Caco-2 (cell line): ENCODE results near the gene PHLDA2. TPM values are rescaled to one million over a fixed set of nuclear protein-coding genes. Genes with fewer than 3 reads are reported as not detected.

Source experiments
- BruUV-seq: library from RNA; stranded (reverse); fragments of 400-500 nt; replicated peaks from 2 replicates; lab custom pipeline; 2021; lab: Mats Ljungman, UMichigan
- CTCF ChIA-PET: fragments of 300-600 bp; sonication (Branson Sonifier 250); formaldehyde crosslinking; loops from one replicate; lab custom pipeline; 2022; ENCODE audit warnings: antibody characterized with exemption; lab: Charles Lee
- POLR2A ChIA-PET: fragments of 300-600 bp; sonication (Branson Sonifier 250); formaldehyde crosslinking; loops from one replicate; lab custom pipeline; 2022; ENCODE audit warnings: antibody characterized with exemption; lab: Charles Lee
- DNase-seq, 2 experiments: peaks; one replicate each; pipeline versions ENCODE4 v3.0.0 to v3.0.0-alpha.2; 2020 to 2022
- H3K27me3 ChIP-seq: replicated peaks from 2 replicates; pipeline ENCODE4 v1.6.0; 2011; ENCODE audit warnings: low read length; ENCODE audit not compliant: control insufficient read depth, insufficient read depth
- H3K36me3 ChIP-seq: 2 replicates; pipeline ENCODE4 v1.5.1; 2011; ENCODE audit warnings: low read length; ENCODE audit not compliant: control insufficient read depth, insufficient read depth
- H3K4me1 ChIP-seq: fragments of 250-450 bp; sonication (Bioruptor Pico); 2 replicates; pipeline ENCODE4 v1.5.1; 2020; ENCODE audit warnings: mild to moderate bottlenecking
- H3K4me3 ChIP-seq: 2 replicates; pipeline ENCODE4 v1.5.1; 2011; ENCODE audit warnings: low read depth, mild to moderate bottlenecking, control low read depth, low read length
- H3K9me3 ChIP-seq: fragments of 250-450 bp; sonication (Bioruptor Pico); 2 replicates; pipeline ENCODE4 v1.5.1; 2020; ENCODE audit warnings: mild to moderate bottlenecking, moderate library complexity
- H3K27ac Mint-ChIP-seq: one replicate; pipeline ENCODE4 v1.8.0; 2022; ENCODE audit warnings: mixed read lengths; ENCODE audit not compliant: unreplicated experiment
- H3K27me3 Mint-ChIP-seq: one replicate; pipeline ENCODE4 v1.8.0; 2022; ENCODE audit warnings: mixed read lengths; ENCODE audit not compliant: insufficient read depth, unreplicated experiment
- H3K36me3 Mint-ChIP-seq: one replicate; pipeline ENCODE4 v1.8.0; 2022; ENCODE audit warnings: mild to moderate bottlenecking, mixed read lengths; ENCODE audit not compliant: insufficient read depth, unreplicated experiment
- H3K4me1 Mint-ChIP-seq: one replicate; pipeline ENCODE4 v1.8.0; 2022; ENCODE audit warnings: low read depth, mixed read lengths; ENCODE audit not compliant: unreplicated experiment
- H3K4me3 Mint-ChIP-seq: one replicate; pipeline ENCODE4 v1.8.0; 2022; ENCODE audit warnings: mild to moderate bottlenecking, moderate library complexity, mixed read lengths; ENCODE audit not compliant: unreplicated experiment
- H3K9me3 Mint-ChIP-seq: one replicate; pipeline ENCODE4 v1.8.0; 2022; ENCODE audit warnings: mixed read lengths; ENCODE audit not compliant: unreplicated experiment
- intact Hi-C: fragments of 100-400 bp; cut with micrococcal nuclease; formaldehyde crosslinking; loops from one replicate; pipeline ENCODE4 v1.10.0; 2022; ENCODE audit not compliant: unreplicated experiment
- total RNA-seq: library from RNA; stranded (reverse); gene quantifications from 2 replicates; pipeline ENCODE4 v1.2.3, GENCODE V29; 2022
- TF ChIP-seq, protein P1 (sequence below), 2 experiments: fragments of 200-600 bp in 1 of 2; IDR thresholded peaks; 1 replicate in 1 of 2; 2 replicates in 1 of 2; pipeline versions ENCODE4 v1.5.1 to v1.8.0; 2011 to 2022; ENCODE audit warnings: antibody characterized with exemption in 1 of 2, control low read depth in 1 of 2, inconsistent platforms in 1 of 2, low read depth in 1 of 2, low read length in 1 of 2, mild to moderate bottlenecking in 1 of 2, moderate library complexity in 1 of 2; ENCODE audit not compliant: insufficient read depth in 1 of 2, severe bottlenecking in 1 of 2, unreplicated experiment in 1 of 2

The PHLDA2 gene
- total RNA-seq, 1 experiment from 2014 or later, result 19.1 TPM

DNA sequence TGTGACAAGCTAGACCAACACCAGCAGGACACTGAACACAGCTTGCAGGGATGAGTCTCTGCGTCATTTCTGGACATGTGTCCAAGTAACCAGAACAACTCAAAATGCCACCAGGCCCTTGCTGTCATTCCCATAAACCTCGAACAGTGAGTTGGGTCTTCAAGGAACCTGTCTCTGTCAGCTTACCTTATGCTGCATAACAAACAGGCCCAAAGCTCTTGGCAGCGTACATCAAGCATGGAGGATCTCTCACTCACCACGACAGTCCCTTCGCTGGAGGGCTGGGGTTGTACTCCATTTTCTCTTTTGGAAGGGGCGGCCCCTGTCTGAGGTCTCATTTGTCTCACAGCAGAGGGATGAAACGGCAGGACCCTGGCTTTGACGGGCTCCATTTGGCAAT is 50.4 kb downstream of the PHLDA2 start:
- BruUV-seq, result no TSS peak
- no peak overlapping the region for H3K4me3 ChIP-seq
- no peaks in the 10 kb centered on the region for H3K9me3 ChIP-seq
- Mint-ChIP-seq H3K27ac (no peak overlapping the region), H3K9me3 (no peaks in the 10 kb centered on the region), H3K4me3 (no peak overlapping the region), H3K36me3 (no peaks in the 10 kb centered on the region), H3K27me3 (peaks cover 8% of the 10 kb centered on the region), H3K4me1 (no peaks in the 10 kb centered on the region)
- no peaks in the 10 kb centered on the region for H3K4me1 ChIP-seq
- intact Hi-C loops, result no loop called here
- CTCF ChIA-PET, result no interaction called here
- TF ChIP-seq, protein P1, sequence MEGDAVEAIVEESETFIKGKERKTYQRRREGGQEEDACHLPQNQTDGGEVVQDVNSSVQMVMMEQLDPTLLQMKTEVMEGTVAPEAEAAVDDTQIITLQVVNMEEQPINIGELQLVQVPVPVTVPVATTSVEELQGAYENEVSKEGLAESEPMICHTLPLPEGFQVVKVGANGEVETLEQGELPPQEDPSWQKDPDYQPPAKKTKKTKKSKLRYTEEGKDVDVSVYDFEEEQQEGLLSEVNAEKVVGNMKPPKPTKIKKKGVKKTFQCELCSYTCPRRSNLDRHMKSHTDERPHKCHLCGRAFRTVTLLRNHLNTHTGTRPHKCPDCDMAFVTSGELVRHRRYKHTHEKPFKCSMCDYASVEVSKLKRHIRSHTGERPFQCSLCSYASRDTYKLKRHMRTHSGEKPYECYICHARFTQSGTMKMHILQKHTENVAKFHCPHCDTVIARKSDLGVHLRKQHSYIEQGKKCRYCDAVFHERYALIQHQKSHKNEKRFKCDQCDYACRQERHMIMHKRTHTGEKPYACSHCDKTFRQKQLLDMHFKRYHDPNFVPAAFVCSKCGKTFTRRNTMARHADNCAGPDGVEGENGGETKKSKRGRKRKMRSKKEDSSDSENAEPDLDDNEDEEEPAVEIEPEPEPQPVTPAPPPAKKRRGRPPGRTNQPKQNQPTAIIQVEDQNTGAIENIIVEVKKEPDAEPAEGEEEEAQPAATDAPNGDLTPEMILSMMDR (IDR thresholded peaks at IDR 0.05; ENCODE audit: insufficient read depth in 1 of 2, low read depth in 1 of 2, low read length in 1 of 2, severe bottlenecking in 1 of 2, unreplicated experiment in 1 of 2), result no peak
- DNase-seq, result no peak
- POLR2A ChIA-PET, result no interaction called here
- H3K36me3 ChIP-seq, result no peaks in the 10 kb centered on the region
- H3K27me3 ChIP-seq, result no peaks in the 10 kb centered on the region

Other genes starting within 250 kb of the PHLDA2 start
- gene KCNQ1OT1, start 229.4 kb downstream of the PHLDA2 start, total RNA-seq, result 7.5 and 8.2 TPM in 2 replicates
- gene CDKN1C, start 43.6 kb downstream of the PHLDA2 start, total RNA-seq, result 15.0 and 25.5 TPM in 2 replicates
- gene NAP1L4, start 62.9 kb upstream of the PHLDA2 start, total RNA-seq, result 210 and 215 TPM in 2 replicates
- gene CARS1, start 128.0 kb upstream of the PHLDA2 start, total RNA-seq, result 117 and 121 TPM in 2 replicates
- gene OSBPL5, start 235.9 kb upstream of the PHLDA2 start, total RNA-seq, result 4.9 and 5.5 TPM in 2 replicates